ENCODE results near the gene TATDN3. TPM values are rescaled to one million over a fixed set of nuclear protein-coding genes. Genes with fewer than 3 reads are reported as not detected.

TATDN3 gene
- polyA plus RNA-seq, 1 of the 3 experiments (the other 2 are of a cell fraction): 5.2 TPM

- WGBS (ENCODE audit: low lambda C conversion rate): 100% methylated on average over 8 of the region's 10 CpGs
- no peaks in the 10 kb centered on the region for H3K27me3 ChIP-seq (ENCODE audit: insufficient read depth)
- H3K79me2 ChIP-seq (ENCODE audit: insufficient read depth): peaks cover 16% of the 10 kb centered on the region; the same call in 1 of the 2 replicates
- H3K9me2 ChIP-seq: no peaks in the 10 kb centered on the region
- TF ChIP-seq, protein P1, sequence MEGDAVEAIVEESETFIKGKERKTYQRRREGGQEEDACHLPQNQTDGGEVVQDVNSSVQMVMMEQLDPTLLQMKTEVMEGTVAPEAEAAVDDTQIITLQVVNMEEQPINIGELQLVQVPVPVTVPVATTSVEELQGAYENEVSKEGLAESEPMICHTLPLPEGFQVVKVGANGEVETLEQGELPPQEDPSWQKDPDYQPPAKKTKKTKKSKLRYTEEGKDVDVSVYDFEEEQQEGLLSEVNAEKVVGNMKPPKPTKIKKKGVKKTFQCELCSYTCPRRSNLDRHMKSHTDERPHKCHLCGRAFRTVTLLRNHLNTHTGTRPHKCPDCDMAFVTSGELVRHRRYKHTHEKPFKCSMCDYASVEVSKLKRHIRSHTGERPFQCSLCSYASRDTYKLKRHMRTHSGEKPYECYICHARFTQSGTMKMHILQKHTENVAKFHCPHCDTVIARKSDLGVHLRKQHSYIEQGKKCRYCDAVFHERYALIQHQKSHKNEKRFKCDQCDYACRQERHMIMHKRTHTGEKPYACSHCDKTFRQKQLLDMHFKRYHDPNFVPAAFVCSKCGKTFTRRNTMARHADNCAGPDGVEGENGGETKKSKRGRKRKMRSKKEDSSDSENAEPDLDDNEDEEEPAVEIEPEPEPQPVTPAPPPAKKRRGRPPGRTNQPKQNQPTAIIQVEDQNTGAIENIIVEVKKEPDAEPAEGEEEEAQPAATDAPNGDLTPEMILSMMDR (IDR thresholded peaks at IDR 0.05): peak; percentile 47
- TF ChIP-seq NFIC (IDR thresholded peaks at IDR 0.05; ENCODE audit: borderline replicate concordance): no peak
- TF ChIP-seq FOXJ3 (CRISPR knock-in tag; IDR thresholded peaks at IDR 0.05): no peak
- no peaks in the 10 kb centered on the region for H3F3A ChIP-seq (replicated peaks; ENCODE audit: insufficient read depth)
- no peaks in the 10 kb centered on the region for H4K20me1 ChIP-seq (ENCODE audit: insufficient read depth)
- no peak overlapping the region for H3K4me2 ChIP-seq
- H3K36me3 ChIP-seq (replicated peaks in 1 of 2; ENCODE audit: control insufficient read depth in 1 of 2, insufficient read depth in 2 of 2, low read length in 1 of 2): peaks cover 5 to 8% of the 10 kb centered on the region in 2 experiments
- no peak overlapping the region for H2AFZ ChIP-seq (ENCODE audit: low read depth)
- no peak overlapping the region for H3K4me3 ChIP-seq (ENCODE audit: low read depth in 2 of 2, low read length in 1 of 2)
- H3K4me1 ChIP-seq (ENCODE audit: control insufficient read depth in 1 of 2, insufficient read depth in 2 of 2, low read depth in 1 of 2, low read length in 1 of 2): no peaks in the 10 kb centered on the region; a peak in 1 of 4 replicates
- H3K9me3 ChIP-seq: no peaks in the 10 kb centered on the region
- DNase-seq: no peak
- H3K9ac ChIP-seq: no peak overlapping the region
- POLR2A ChIA-PET: interaction anchor here (0.6 kb wide), 1 partner anchor 47 kb away, joined by 3 read pairs; no protein-coding TSS in a partner anchor
- CTCF ChIA-PET: interaction anchor here (0.7 to 2.5 kb wide), 3 partner anchors 10 to 304 kb away, joined by 3 to 17 read pairs (median 4); no protein-coding TSS in a partner anchor
- H3K27ac ChIP-seq (ENCODE audit: low read depth in 2 of 2, low read length in 1 of 2): no peak overlapping the region
Measured at GRCh38 chr1:212760126-212760823, 31.4 kb upstream of the TATDN3 start.

DNA sequence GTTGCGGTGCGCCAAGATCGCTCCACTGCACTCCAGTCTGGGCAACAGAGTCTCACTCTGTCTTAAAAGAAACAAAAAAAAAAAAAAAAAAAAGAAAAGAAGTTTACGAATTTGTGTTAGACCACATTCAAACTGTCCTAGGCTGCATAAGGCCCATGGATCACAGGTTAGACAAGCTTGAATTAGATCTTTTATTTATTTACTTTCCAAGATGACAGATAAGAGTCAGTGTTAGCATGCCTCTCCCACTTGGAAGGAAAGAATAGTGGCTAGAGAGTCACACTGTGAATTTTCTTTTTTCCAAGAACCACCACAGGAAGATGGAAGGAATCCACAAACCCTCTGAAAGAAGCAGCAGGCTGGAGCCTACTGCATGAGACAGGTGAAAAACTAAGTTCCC lies 29.5 kb upstream of the TATDN3 start:
- Histone ChIP-seq H3K36me3 (replicated peaks in 1 of 2; ENCODE audit: control insufficient read depth in 1 of 2, insufficient read depth in 2 of 2, low read length in 1 of 2) (peaks cover 5 to 18% of the 10 kb centered on the region in 2 experiments), H3K79me2 (ENCODE audit: insufficient read depth) (peaks cover 28% of the 10 kb centered on the region; the same call in 1 of the 2 replicates), H3F3A (replicated peaks; ENCODE audit: insufficient read depth) (no peaks in the 10 kb centered on the region), H4K20me1 (ENCODE audit: insufficient read depth) (no peaks in the 10 kb centered on the region), H3K9ac (no peak overlapping the region), H3K9me2 (no peaks in the 10 kb centered on the region), H3K27ac (ENCODE audit: low read depth in 2 of 2, low read length in 1 of 2) (no peak overlapping the region), H3K27me3 (ENCODE audit: insufficient read depth) (no peaks in the 10 kb centered on the region), H3K9me3 (no peaks in the 10 kb centered on the region), H2AFZ (ENCODE audit: low read depth) (no peak overlapping the region), H3K4me3 (ENCODE audit: low read depth in 2 of 2, low read length in 1 of 2) (no peak overlapping the region), H3K4me1 (ENCODE audit: control insufficient read depth in 1 of 2, insufficient read depth in 2 of 2, low read depth in 1 of 2, low read length in 1 of 2) (no peaks in the 10 kb centered on the region), H3K4me2 (no peak overlapping the region)
- WGBS (ENCODE audit: low lambda C conversion rate): 98% methylated on average over 4 of the region's 4 CpGs
- no peak for TF ChIP-seq MAX (IDR thresholded peaks at IDR 0.05; ENCODE audit: low read depth)
- no peak for TF ChIP-seq PBX3 (IDR thresholded peaks at IDR 0.05)
- TF ChIP-seq NFIC (IDR thresholded peaks at IDR 0.05; ENCODE audit: borderline replicate concordance): no peak
- TF ChIP-seq FOXM1 (IDR thresholded peaks at IDR 0.05; ENCODE audit: low read depth): no peak
- TF ChIP-seq, protein P2, sequence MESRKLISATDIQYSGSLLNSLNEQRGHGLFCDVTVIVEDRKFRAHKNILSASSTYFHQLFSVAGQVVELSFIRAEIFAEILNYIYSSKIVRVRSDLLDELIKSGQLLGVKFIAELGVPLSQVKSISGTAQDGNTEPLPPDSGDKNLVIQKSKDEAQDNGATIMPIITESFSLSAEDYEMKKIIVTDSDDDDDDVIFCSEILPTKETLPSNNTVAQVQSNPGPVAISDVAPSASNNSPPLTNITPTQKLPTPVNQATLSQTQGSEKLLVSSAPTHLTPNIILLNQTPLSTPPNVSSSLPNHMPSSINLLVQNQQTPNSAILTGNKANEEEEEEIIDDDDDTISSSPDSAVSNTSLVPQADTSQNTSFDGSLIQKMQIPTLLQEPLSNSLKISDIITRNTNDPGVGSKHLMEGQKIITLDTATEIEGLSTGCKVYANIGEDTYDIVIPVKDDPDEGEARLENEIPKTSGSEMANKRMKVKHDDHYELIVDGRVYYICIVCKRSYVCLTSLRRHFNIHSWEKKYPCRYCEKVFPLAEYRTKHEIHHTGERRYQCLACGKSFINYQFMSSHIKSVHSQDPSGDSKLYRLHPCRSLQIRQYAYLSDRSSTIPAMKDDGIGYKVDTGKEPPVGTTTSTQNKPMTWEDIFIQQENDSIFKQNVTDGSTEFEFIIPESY (IDR thresholded peaks at IDR 0.05; ENCODE audit: borderline replicate concordance, low read depth): no peak
- no peak for TF ChIP-seq RCOR1 (IDR thresholded peaks at IDR 0.05; ENCODE audit: low read length)
- no peak for TF ChIP-seq USF1 (IDR thresholded peaks at IDR 0.05; ENCODE audit: borderline replicate concordance, low read depth)
- ChIA-PET POLR2A (interaction anchor here (0.6 kb wide), 1 partner anchor 229 kb away, joined by 3 read pairs; no protein-coding TSS in a partner anchor), CTCF (interaction anchor here (0.9 to 2.5 kb wide), 5 partner anchors 9 to 305 kb away, joined by 3 to 13 read pairs (median 4); no protein-coding TSS in a partner anchor)
- DNase-seq: no peak
